Ramos (cell line): ENCODE data around the gene ART4.

Experiments
- in situ Hi-C: fragments of 300-500 bp; cut with MboI; formaldehyde crosslinking; loops from one replicate; pipeline ENCODE4 v1.14.3; 2022; ENCODE audit warnings: low sequenced_read_pairs; ENCODE audit not compliant: unreplicated experiment

The ART4 gene

GRCh38 chr12:14853961-14854360 is 10.6 kb upstream of the ART4 start:
- in situ Hi-C loops = no loop called here

- in situ Hi-C loops = no loop called here
These were observed 9.6 kb upstream of the ART4 start for GRCh38 chr12:14852880-14853279.

- in situ Hi-C loops = no loop called here
These were observed 7.8 kb upstream of the ART4 start for GRCh38 chr12:14850929-14851663.

- in situ Hi-C loops = loop anchor here (5.0 to 25.0 kb wide), 2 partner anchors 148 to 413 kb away; no protein-coding TSS in a partner anchor
These were observed 6.3 kb upstream of the ART4 start for GRCh38 chr12:14849661-14850060.

- in situ Hi-C loops = loop anchor here (5.0 to 25.0 kb wide), 2 partner anchors 150 to 415 kb away; no protein-coding TSS in a partner anchor
These were observed 3.7 kb upstream of the ART4 start for GRCh38 chr12:14846876-14847580.

GRCh38 chr12:14846042-14846587 is 2.8 kb upstream of the ART4 start:
- in situ Hi-C loops = loop anchor here (5.0 to 25.0 kb wide), 2 partner anchors 151 to 416 kb away; no protein-coding TSS in a partner anchor

GRCh38 chr12:14845350-14845750 is 2.0 kb upstream of the ART4 start:
- in situ Hi-C loops = loop anchor here (5.0 to 25.0 kb wide), 2 partner anchors 152 to 417 kb away; no protein-coding TSS in a partner anchor

- in situ Hi-C loops = loop anchor here (25.0 kb wide), 1 partner anchor 418 kb away; no protein-coding TSS in a partner anchor
These were observed 1.1 kb upstream of the ART4 start for GRCh38 chr12:14844401-14844800.

- in situ Hi-C loops = loop anchor here (25.0 kb wide), 1 partner anchor 420 kb away; no protein-coding TSS in a partner anchor
These were observed 1.0 kb downstream of the ART4 start for GRCh38 chr12:14842315-14842714.

GRCh38 chr12:14841761-14842160 is 1.6 kb downstream of the ART4 start:
- in situ Hi-C loops = loop anchor here (25.0 kb wide), 1 partner anchor 421 kb away; no protein-coding TSS in a partner anchor

GRCh38 chr12:14840616-14841015 is 2.7 kb downstream of the ART4 start:
- in situ Hi-C loops = loop anchor here (25.0 kb wide), 1 partner anchor 422 kb away; no protein-coding TSS in a partner anchor

GRCh38 chr12:14839262-14839661 is 4.1 kb downstream of the ART4 start:
- in situ Hi-C loops = loop anchor here (25.0 kb wide), 1 partner anchor 423 kb away; no protein-coding TSS in a partner anchor

- in situ Hi-C loops = loop anchor here (25.0 kb wide), 1 partner anchor 426 kb away; no protein-coding TSS in a partner anchor
These were observed 6.8 kb downstream of the ART4 start for GRCh38 chr12:14836336-14837210.

GRCh38 chr12:14834509-14834908 is 8.8 kb downstream of the ART4 start:
- in situ Hi-C loops = loop anchor here (25.0 kb wide), 1 partner anchor 428 kb away; no protein-coding TSS in a partner anchor

- in situ Hi-C loops = loop anchor here (25.0 kb wide), 1 partner anchor 428 kb away; no protein-coding TSS in a partner anchor
These were observed 9.4 kb downstream of the ART4 start for GRCh38 chr12:14833952-14834351.

- in situ Hi-C loops = loop anchor here (25.0 kb wide), 1 partner anchor 429 kb away; no protein-coding TSS in a partner anchor
These were observed 10.0 kb downstream of the ART4 start for GRCh38 chr12:14833336-14833735.

GRCh38 chr12:14828892-14829291 is 14.4 kb downstream of the ART4 start:
- in situ Hi-C loops = loop anchor here (25.0 kb wide), 1 partner anchor 433 kb away; no protein-coding TSS in a partner anchor

- in situ Hi-C loops = loop anchor here (25.0 kb wide), 1 partner anchor 435 kb away; no protein-coding TSS in a partner anchor
These were observed 16.3 kb downstream of the ART4 start for GRCh38 chr12:14827043-14827442.

- in situ Hi-C loops = loop anchor here (25.0 kb wide), 1 partner anchor 436 kb away; no protein-coding TSS in a partner anchor
These were observed 16.8 kb downstream of the ART4 start for GRCh38 chr12:14826491-14826890.
